NCI-H2029 (cell line): ENCODE results near the gene LRP5.

Experiments
- DNase-seq: peaks from one replicate; lab custom pipeline; 2025; lab: John Stamatoyannopoulos, UW

LRP5 gene

DNA sequence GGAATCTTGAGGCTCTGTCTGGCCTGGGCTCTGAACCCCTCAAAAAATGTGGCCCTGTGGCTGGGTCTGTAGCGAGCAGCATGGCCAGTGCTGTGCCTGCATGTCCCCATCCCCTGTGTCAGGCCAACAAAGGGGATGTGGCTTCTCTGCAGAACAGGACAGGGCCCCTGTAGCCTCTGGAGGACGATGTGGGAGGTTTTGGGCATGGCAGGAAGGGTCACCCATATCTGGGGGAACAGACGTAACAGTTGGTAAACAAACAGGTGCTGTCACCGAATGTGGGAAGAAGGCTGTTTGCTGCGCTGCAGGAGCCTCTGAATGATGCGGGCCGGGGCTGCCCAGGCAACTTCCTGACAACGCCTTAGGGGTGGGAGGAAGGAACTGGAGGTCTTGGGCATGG is 35.0 kb downstream of the LRP5 start:
- no peak for DNase-seq

DNA sequence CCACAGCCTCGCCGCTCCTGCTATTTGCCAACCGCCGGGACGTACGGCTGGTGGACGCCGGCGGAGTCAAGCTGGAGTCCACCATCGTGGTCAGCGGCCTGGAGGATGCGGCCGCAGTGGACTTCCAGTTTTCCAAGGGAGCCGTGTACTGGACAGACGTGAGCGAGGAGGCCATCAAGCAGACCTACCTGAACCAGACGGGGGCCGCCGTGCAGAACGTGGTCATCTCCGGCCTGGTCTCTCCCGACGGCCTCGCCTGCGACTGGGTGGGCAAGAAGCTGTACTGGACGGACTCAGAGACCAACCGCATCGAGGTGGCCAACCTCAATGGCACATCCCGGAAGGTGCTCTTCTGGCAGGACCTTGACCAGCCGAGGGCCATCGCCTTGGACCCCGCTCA is 35.5 kb downstream of the LRP5 start:
- DNase-seq = no peak

DNA sequence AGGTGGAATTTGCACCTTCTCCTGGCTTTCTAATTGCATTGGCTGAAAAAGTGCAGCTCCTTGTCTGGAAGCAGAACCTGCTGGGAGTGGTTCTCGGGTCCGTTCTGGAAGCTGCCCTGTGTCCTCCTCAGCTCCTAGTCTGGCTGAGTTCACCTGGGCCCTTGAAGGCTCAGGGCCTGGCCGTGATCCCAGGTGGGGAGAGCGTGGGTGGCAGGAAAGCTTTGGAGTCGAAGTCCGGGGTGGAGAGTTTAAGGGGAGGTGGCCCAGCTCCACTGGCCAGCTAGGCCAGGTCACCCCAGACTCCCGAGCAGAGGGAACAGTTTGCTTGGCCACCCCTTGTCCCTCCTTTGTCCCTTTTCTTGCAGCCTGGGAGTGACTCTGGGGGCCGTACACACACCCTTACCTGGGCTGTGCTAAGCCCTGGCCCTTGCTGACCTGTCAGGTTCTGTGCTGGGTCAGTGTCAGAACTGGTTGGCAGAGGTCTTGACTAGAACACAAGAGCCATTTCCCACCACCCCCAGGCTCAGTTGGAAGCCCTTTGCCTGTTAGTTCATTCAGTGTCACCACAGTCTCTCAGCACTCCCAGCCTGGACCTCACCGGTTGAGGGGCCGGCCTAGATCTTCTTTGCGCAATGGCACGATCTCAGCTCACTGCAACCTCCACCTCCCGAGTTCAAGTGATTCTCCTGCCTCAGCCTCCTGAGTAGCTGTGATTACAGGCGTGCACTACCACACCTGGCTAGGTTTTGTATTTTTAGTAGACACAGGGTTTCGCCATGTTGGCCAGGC is 37.3 kb downstream of the LRP5 start:
- no peak for DNase-seq

DNA sequence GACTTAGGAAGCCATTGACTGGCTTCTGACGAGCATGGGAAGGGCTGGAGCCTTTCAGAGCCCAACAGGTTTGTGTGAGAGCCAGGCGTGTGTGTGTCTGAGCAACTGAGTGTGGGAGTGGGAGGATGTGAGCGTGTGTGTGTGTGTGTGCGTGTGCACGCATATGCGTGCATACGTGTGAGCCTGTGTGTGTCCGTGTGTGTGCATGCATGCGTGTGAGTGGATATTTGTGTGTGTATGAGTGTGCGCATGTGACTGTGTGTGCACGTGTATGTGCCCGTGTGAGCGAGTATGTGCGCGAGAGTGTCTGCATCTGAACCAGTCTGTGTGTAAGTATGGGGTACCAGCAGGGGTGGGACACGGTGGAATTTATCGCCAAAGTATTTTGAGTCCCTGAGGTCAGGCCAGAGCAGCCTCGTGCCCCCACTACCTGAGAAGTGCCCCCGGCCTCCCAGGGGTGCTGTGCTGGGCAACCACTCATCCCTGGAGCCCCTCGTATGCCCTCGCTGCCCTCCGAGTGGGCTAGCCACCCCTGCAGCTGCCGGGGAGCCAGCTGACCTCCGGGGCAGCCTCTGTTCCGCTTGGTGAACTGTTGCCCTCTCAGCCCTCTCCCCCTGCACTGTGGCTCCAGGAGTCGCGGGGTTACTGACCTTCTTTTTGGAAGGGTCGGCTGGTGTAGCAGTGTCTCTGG is 38.5 kb downstream of the LRP5 start:
- no peak for DNase-seq

DNA sequence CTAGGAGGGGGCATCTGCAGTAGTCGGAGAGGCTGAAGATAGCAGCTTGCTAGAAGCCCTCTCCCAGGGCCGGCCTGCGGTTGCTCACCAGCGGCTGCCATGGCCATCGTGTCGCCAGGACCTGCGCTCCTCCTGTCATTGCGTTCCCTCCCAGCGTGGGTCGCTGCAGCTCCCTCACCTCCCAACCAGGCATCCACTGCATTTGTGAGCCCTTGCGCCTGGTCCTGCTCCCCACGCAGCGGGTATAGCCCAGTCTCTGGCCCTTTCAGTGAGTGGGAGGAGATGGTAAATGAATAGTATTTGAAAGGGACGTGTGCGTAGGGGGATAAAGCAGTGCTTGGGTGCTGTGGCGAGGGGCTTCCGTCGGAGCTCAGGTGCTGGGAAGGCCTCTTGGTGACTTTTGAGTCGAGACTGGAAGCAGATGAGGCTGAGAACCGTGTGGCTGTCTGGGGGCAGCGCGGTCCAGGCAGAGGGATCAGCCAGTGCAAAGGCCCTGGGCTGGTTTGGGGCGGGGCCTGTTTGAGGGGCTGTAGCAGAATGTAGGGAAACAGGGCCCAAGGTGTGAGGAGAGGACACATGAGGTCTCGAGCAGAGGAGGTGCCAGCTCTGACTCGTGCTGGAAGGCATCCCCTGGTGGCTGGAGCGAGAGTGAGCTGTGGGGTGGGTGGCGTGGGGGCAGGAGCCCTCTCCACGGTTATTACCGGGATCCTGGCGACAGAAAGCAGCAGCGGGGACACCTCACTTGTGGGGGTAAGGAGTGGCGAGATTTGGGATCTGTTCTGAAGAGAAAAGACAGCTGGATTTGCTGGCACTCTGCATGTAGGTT is 39.3 kb downstream of the LRP5 start:
- DNase-seq = no peak

DNA sequence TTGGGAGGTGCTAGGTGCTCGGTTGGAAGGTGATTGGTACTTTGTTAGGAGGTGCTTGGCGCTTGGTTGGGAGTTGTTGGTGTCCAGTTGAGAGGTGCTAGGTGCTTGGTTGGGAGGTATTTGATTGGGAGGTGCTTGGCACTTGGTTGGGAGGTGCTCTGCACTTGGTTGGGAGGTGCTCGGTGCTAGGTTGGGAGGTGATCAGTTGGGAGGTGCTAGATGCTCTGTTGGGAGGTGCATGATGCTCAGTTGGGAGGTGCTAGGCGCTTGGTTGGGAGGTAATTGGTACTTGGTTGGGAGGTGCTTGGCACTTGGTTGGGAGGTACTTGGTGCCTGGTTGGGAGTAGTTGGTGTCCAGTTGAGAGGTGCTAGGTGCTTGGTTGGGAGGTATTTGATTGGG is 40.2 kb downstream of the LRP5 start:
- no peak for DNase-seq

DNA sequence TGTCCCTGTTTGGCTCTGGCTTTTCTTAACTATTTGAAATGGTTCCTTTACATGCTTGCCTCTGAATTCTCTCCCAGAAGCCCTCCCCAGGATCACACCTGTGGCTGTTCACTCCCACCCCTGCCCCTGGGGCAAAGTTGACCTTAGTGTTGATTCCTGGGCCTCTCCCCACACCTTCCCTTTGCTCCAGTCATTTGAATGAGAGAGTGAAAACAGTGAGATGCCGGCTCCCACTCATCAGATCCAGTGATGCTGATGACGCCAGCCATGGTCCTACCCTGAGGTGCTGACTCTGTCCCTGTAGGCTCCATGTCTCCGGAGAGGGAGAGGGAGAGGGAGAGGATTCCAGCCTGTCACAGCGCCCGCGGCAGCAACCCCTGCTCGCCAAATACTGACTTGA is 40.7 kb downstream of the LRP5 start:
- no peak for DNase-seq

DNA sequence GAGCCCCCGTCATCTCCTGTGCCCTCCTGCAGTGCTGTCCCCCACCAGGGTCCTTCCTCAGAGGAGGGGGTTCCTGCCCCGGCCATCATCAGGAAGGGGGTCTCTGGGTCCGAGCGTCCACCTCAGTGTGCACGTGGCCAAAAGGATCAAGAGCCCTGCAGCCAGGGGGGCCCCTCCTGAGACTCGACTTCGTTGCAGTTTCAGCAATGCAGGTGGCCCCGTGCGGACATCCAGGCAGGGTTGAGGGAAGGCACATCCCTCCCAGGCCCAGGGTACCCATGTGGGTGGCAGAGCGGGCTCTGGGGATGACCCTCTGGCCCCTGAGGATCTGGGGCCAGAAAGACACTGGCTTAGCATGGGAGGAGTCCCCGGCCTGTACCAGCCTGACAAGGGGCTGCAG is 41.3 kb downstream of the LRP5 start:
- no peak for DNase-seq

DNA sequence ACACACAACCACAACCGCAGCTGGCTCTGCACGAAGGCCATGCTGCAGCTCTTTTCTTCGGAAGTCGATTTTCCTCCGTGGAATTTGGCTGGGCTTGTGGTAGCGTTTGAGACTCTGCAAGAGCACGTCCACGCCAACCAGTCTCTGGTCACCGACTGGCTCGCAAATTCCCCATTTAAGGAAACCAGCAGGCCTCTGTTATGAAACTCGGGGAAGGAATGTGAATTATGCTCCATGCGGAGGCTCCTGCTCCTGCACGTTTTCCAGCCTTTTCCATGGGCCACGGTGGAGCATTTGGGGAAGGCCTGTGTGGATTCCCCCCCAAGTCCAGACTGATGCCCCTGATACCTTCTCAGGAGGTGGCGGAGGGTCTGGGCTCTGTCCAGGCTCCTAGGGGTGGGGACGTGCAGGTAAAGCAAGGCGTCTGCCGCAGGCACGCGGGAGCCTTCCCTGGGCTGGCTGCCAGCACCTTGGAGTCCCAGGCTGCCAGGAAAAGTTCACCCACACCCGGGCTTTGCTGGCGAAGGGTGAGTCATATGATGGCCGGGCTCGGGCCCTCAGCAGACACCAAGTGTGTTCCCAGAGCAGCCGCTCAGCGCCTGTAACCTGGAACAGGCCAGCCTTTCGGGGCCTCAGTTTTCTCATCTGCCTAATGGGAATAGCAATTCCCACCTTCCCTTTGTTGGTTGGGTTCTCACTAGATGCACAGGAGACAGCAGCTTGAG is 41.9 kb downstream of the LRP5 start:
- peak; percentile 22 for DNase-seq

DNA sequence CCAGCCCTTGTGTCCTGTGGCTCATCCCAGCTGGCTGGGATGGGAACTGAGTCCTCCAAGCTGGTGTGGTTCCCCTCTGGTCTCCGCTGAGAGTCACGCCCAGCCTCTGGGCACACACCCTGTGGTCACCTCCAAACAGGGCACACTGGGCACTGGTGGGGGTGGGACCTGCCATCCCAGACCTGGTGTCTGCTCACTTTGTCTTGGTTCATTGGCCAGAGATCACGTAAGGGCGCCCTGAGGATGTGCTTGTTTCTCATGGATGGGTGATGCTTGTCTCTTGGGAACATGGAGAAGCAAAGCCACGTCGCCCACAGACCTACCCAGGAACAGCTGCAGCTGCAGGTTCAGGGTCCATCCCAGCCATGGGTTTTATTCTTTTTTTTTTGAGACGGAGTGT is 43.1 kb downstream of the LRP5 start:
- no peak for DNase-seq

DNA sequence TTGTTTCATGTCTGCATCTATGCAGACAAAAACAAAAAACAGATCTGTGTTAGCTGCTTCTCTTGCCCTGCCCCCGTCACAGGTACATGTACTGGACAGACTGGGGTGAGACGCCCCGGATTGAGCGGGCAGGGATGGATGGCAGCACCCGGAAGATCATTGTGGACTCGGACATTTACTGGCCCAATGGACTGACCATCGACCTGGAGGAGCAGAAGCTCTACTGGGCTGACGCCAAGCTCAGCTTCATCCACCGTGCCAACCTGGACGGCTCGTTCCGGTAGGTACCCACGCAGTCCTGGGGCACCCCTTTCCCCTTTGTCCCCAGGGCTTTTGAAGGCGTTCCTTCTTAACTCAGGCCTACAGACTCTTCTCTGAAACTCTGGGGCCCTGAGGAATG is 45.2 kb downstream of the LRP5 start:
- DNase-seq = no peak

DNA sequence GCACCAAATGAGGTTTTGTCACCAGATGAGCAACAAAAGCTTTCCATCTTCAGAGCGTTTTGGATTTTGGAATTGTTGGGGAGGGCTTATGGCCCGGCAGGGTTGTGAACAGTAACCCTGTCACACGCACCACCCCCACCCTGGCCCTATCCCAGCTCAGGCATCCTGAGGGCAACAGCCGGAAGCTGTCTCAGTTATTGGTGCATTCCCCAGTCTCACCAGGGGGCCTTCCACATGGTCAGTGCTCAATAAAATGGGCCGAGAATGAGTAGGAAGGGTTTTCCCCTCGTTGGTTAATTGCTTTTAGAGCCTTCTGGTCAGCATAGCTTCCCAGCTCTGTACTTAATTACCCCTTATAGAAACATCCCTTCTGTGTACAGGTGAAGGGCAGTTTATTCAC is 46.0 kb downstream of the LRP5 start:
- DNase-seq = no peak

DNA sequence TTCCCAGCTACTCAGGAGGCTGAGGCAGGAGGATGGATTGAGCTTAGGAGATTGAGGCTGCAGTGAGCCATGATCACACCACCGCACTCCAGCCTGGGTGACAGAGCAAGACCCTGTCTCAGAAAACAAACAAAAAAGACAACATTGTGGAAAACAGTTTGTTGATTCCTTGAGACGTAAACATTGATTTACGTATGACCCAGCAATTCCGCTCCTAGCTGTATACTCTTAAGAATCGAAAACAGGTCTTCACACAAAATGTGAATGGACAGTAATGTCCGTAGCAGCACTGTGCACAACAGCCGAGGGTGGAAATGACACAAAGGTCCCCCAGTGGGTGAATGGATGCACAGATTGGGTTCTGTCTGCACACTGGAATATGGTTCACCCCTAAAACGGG is 49.3 kb downstream of the LRP5 start:
- no peak for DNase-seq

DNA sequence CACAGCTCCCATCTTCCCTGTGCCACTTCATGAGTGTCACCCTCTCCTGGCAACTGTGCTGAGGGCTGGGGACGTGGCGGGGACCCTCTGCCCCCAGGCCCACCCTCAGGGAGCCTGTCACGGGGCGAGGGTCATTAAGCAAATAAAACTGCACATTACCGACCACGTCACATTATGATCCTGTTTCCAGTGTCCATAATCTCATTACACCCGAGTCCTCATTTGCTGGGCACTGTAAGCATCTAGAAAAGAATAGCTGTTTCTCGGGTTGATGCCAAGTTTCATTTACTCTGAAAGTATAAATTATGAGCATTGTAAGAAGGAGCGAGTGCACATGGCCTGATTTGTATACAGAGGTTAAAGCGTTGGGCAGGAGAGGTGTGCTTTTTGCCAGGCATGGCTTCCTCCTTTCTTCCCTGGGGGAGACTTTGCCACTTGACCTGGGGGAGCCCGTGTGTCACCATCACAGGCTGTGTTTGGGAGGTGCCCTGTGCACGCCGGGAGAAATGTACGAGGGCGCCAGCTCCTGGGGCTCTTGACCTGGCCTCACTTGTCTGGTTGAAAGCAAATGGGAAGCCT is 50.5 kb downstream of the LRP5 start:
- no peak for DNase-seq

DNA sequence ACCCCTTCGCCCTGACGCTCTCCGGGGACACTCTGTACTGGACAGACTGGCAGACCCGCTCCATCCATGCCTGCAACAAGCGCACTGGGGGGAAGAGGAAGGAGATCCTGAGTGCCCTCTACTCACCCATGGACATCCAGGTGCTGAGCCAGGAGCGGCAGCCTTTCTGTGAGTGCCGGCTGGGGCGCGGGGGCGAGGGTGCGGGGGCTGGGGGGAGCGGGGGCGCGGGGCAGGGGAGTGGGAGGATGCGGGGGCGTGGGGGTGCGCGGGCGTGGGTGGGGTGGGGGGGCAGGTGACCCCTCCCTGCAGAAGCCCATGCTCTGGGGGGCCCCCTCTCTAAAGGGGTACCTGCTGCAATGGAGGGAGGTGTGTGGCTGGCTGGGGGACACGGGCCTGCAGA is 51.4 kb downstream of the LRP5 start:
- DNase-seq = no peak

DNA sequence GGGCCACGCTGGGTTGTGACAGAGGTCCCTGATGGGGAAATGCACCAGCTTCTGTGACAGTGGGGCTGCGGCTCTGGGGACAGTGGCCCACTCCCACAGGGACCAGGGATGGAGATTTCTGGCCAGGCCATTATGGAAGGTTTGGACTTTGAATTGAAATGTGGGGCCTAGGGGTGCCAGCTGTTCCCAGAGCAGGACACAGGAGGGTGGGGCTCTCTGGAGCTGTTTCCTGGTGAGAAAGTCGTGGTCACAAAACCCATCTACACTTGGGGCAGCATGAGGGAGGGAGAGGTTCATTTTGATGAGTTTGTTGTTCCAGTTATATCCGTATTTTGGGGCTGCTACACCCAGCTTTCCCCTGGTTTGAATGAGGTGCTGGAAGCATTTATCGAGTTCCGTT is 52.2 kb downstream of the LRP5 start:
- DNase-seq = no peak

DNA sequence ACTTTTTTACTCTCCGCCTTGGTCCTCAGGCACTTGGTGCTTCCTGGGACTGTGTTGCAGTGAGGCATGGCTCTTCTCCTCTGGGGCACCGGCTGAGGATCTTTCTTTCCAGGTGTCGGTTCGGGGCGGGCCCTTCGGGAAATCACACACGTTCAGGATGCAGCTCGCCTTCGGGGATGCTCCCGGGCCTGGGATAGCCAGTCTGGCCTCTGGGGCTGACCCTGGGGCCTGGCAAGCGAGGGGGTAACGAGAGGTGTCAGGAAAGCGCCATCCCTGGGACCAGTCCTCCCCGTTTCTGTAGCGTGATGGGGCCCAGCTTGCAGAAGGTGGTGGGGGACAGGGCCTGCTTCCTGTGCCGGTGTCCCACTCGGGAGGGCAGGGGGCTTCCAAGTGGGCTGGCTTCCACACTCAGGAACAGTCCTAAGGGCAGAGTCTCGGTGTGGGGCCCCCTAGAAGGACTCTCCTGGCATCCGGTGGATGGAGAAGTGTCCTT is 53.6 kb downstream of the LRP5 start:
- DNase-seq = no peak

DNA sequence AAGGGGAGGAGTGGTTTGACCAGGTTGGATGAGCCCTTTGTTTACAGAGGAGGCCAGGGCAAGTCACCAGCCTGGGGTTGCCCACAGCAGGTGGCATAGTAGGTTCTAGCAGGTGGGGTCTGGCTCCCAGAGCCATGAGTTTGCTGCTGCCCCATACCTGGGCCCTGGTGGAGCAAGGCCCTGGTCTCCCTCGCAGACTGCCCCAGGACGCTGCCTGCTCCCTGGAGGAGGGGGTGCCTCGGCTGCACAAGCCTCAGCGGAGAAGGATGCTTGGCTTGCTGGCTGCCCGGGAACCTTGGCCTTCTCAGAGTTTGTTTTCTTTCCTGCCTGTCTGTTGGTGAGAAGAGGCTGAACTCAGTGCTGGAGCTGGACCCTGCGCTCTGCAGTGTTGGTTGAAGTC is 54.9 kb downstream of the LRP5 start:
- DNase-seq = no peak

DNA sequence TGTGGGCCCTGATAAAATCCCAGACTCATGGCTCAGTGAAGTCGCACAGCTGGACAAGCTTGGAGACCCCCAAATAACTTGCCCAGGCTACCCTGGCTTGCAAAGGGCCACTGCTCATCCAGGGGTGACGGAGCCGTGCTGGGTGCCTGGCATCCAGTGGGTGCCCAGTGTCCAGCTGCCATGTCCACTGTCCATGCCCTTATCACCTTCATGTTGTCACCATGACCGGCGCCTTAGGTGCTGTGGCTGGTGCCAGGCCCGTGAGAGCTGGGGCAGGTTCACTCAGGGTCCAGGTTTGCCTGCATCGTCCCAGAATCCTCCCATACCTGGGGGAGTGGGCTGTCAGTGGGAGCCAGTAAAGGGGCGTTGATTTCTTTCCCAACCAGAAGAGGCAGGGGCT is 57.4 kb downstream of the LRP5 start:
- no peak for DNase-seq

DNA sequence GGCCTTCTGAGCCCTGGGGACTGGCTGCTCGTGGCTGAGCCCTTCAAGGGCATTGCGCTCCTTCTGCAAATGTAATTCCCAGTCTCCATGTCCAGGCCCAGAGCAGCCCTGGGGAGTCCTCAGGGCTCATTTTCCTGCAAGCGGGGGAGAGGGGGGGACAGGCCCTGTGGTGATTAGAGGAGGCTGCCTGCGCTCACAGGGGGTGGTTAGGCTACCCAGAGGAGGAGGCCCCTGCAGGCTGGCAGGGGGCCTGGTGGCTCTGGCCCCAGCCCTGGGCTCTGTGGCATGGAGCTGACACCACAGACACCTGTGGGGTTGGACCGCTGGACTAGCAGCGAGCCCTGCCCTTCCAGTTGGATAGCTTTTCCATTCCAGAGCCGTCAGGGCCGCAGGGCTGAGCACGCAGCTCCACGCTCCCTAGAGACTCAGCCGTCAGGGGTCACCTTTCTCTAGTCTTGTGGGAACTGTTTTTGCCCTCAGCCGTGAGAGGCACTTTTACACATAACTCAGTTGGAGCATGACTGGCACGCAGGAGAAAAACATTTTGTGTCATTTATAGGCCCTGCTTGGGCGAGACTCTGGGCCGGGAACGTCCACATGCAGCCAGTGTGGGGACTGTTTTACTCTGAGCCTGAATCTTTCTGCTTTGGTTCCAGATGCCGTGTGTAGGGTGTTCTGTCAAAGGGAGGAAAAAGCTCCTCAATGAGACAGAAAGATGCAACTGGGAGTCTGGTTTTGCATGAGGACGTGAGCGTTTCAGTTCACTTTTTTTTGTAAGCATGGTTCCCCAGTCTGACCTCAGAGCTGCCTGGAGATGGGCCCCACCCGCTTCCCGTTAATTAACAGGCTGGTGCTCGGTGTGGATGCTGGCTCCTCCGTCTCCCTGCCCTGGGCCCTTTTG is 58.1 kb downstream of the LRP5 start:
- no peak for DNase-seq
